T-cell (primary cell): ENCODE measurements around the gene NDUFS1. TPM values are rescaled to one million over a fixed set of nuclear protein-coding genes. Genes with fewer than 3 reads are reported as not detected.
"Not testable (repeated sequence)": the region's sequence is repeated elsewhere in the genome, so short reads cannot be mapped to it uniquely, and the experiment has no call there.

Source experiments
- ATAC-seq, 4 experiments: fragments of 200-7000 bp in 3 of 4; fragments of 150-1000 bp in 1 of 4; cut with Tn5 transposase; replicated peaks in 1 of 4; 1 replicate in 3 of 4; 2 replicates in 1 of 4; pipeline ENCODE4 v1.10.0; 2021; ENCODE audit warnings: moderate library complexity in 3 of 4, mild to moderate bottlenecking in 2 of 4, moderate number of reproducible peaks in 1 of 4
- CTCF ChIA-PET, 2 donors: fragments of 300-600 bp; sonication (Branson Sonifier 250); formaldehyde crosslinking; loops; one replicate each; lab custom pipeline; 2022; ENCODE audit warnings: antibody characterized with exemption in 2 of 2; lab: Charles Lee
- POLR2A ChIA-PET, 2 donors: fragments of 300-600 bp; sonication (Branson Sonifier 250); formaldehyde crosslinking; loops; one replicate each; lab custom pipeline; 2022; ENCODE audit warnings: antibody characterized with exemption in 2 of 2; lab: Charles Lee
- DNase-seq, 35 experiments: peaks; one replicate each; pipeline versions ENCODE4 v3.0.0 to v3.0.0-alpha.2; 2013 to 2023
- H3K27ac ChIP-seq: one replicate; pipeline ENCODE4 v1.5.1; 2013; ENCODE audit warnings: low read length
- H3K27me3 ChIP-seq, 2 experiments: replicated peaks in 1 of 2; 1 replicate in 1 of 2; 2 replicates in 1 of 2; pipeline versions ENCODE4 v1.6.1 to v1.7.0; 2013; ENCODE audit warnings: low read length in 1 of 2, mixed read lengths in 1 of 2; ENCODE audit not compliant: control insufficient read depth in 2 of 2, insufficient read depth in 2 of 2; ENCODE audit errors: extremely low read depth in 1 of 2
- H3K36me3 ChIP-seq, 2 donors: 1 replicate in 1 of 2; 2 replicates in 1 of 2; pipeline versions ENCODE4 v1.6.1 to v1.7.0; 2013; ENCODE audit warnings: low read length in 1 of 2; ENCODE audit not compliant: control insufficient read depth in 2 of 2, insufficient read depth in 1 of 2; ENCODE audit errors: extremely low read depth in 1 of 2
- H3K4me1 ChIP-seq, 2 experiments: 1 replicate in 1 of 2; 2 replicates in 1 of 2; pipeline versions ENCODE4 v1.6.1 to v1.7.0; 2013; ENCODE audit warnings: low read length in 2 of 2, mixed read lengths in 1 of 2; ENCODE audit not compliant: insufficient read depth in 2 of 2, control insufficient read depth in 1 of 2; ENCODE audit errors: extremely low read depth in 1 of 2
- H3K4me3 ChIP-seq, 2 donors: 1 replicate in 1 of 2; 2 replicates in 1 of 2; pipeline versions ENCODE4 v1.5.1 to v1.7.0; 2013; ENCODE audit warnings: mild to moderate bottlenecking in 2 of 2, low read length in 1 of 2, moderate library complexity in 1 of 2; ENCODE audit not compliant: control insufficient read depth in 1 of 2; ENCODE audit errors: extremely low read depth in 1 of 2
- H3K9me3 ChIP-seq: 2 replicates; pipeline ENCODE4 v1.7.0; 2013
- H3K27ac Mint-ChIP-seq, 2 donors: one replicate each; pipeline ENCODE4 v1.8.0; 2020 to 2021; ENCODE audit warnings: mild to moderate bottlenecking in 2 of 2, mixed read lengths in 2 of 2
- H3K27me3 Mint-ChIP-seq, 2 donors: one replicate each; pipeline ENCODE4 v1.8.0; 2021 to 2022; ENCODE audit warnings: mixed read lengths in 2 of 2
- H3K36me3 Mint-ChIP-seq: one replicate; pipeline ENCODE4 v1.8.0; 2021; ENCODE audit warnings: mixed read lengths
- H3K4me1 Mint-ChIP-seq, 3 donors: one replicate each; pipeline ENCODE4 v1.8.0; 2020 to 2022; ENCODE audit warnings: mixed read lengths in 3 of 3, mild to moderate bottlenecking in 1 of 3
- H3K4me3 Mint-ChIP-seq, 3 donors: one replicate each; pipeline ENCODE4 v1.8.0; 2020 to 2022; ENCODE audit warnings: mild to moderate bottlenecking in 3 of 3, mixed read lengths in 3 of 3, moderate library complexity in 3 of 3
- H3K9me3 Mint-ChIP-seq, 3 donors: one replicate each; pipeline ENCODE4 v1.8.0; 2020 to 2022; ENCODE audit warnings: mixed read lengths in 3 of 3
- WGBS: methylation state at CpG from one replicate; pipeline ENCODE4 v1.1.5; 2013; ENCODE audit warnings: missing lambda C conversion rate; ENCODE audit not compliant: insufficient coverage; 5-methylcytosine and 5-hydroxymethylcytosine counted together
- total RNA-seq, 35 experiments: library from RNA in 6 of 35; stranded (reverse) in 6 of 35; fragments of 120-200 nt in 1 of 35; gene quantifications; one replicate each; pipeline versions ENCODE4 v1.2.1 to v1.2.4 and lab custom pipeline; 2013 to 2026

NDUFS1 gene
- total RNA-seq, 5 donors from 2014 or later (not counting 1 experiment from before 2014, with no cell fraction given), result 42.1 to 58.1 (median 51.4) TPM

- POLR2A ChIA-PET, H3K27me3 Mint-ChIP-seq, H3K27me3 ChIP-seq, H3K27ac ChIP-seq, H3K4me3 Mint-ChIP-seq, ATAC-seq, H3K9me3 ChIP-seq, H3K27ac Mint-ChIP-seq, H3K36me3 Mint-ChIP-seq, H3K36me3 ChIP-seq, H3K9me3 Mint-ChIP-seq, DNase-seq, H3K4me3 ChIP-seq: not testable (repeated sequence)
- WGBS, result no CpG with 5 or more reads among the region's 5 CpGs
- peaks cover under 1 to 11% of the 10 kb centered on the region in 2 experiments for H3K4me1 ChIP-seq
- CTCF ChIA-PET, result interaction anchor here in 1 of 2 donors (0.6 kb wide), 2 partner anchors 21 to 33 kb away, joined by 3 to 8 read pairs; no protein-coding TSS in a partner anchor
- H3K4me1 Mint-ChIP-seq, result peaks cover 57 to 59% (median 58%) of the 10 kb centered on the region in 3 donors
Measured at GRCh38 chr2:206077879-206078278, 81.4 kb downstream of the NDUFS1 start.

GRCh38 chr2:206075113-206075512, 84.1 kb downstream of the NDUFS1 start:
- Mint-ChIP-seq H3K36me3 (peaks cover 8% of the 10 kb centered on the region), H3K27me3 (no peaks in the 10 kb centered on the region), H3K4me1 (peaks cover 49 to 58% (median 50%) of the 10 kb centered on the region in 3 donors), H3K9me3 (no peaks in the 10 kb centered on the region), H3K4me3 (no peak overlapping the region), H3K27ac (no peak overlapping the region)
- Histone ChIP-seq H3K9me3 (no peaks in the 10 kb centered on the region), H3K4me1 (peaks cover 0 to 15% of the 10 kb centered on the region in 2 experiments), H3K36me3 (peaks cover 0 to 9% of the 10 kb centered on the region in 2 donors), H3K27me3 (no peaks in the 10 kb centered on the region), H3K27ac (no peak overlapping the region), H3K4me3 (no peak overlapping the region)
- WGBS, result 100% methylated on average over 1 of the region's 1 CpG
- ChIA-PET CTCF (no interaction called here), POLR2A (no interaction called here)
- DNase-seq, result no peak
- no peak for ATAC-seq

- Mint-ChIP-seq H3K4me3 (no peak overlapping the region), H3K27ac (peak overlapping the region in 1 of 2 donors; percentile 7), H3K4me1 (peaks cover 41 to 48% (median 47%) of the 10 kb centered on the region in 3 donors), H3K36me3 (peaks cover 8% of the 10 kb centered on the region), H3K27me3 (no peaks in the 10 kb centered on the region), H3K9me3 (no peaks in the 10 kb centered on the region)
- no peak for ATAC-seq
- H3K4me3 ChIP-seq, result no peak overlapping the region
- no peaks in the 10 kb centered on the region for H3K27me3 ChIP-seq
- no peak overlapping the region for H3K27ac ChIP-seq
- CTCF ChIA-PET, result interaction anchor here in 1 of 2 donors (1.1 to 1.4 kb wide), 2 partner anchors 14 to 27 kb away, joined by 3 to 4 read pairs; partner anchors contain the start of gene INO80D
- peaks cover 0 to 10% of the 10 kb centered on the region in 2 experiments for H3K4me1 ChIP-seq
- no peak for DNase-seq
- POLR2A ChIA-PET, result interaction anchor here in 1 of 2 donors (0.7 kb wide), 1 partner anchor 1586 kb away, joined by 8 read pairs; no protein-coding TSS in a partner anchor
- H3K9me3 ChIP-seq, result no peaks in the 10 kb centered on the region
- H3K36me3 ChIP-seq, result peaks cover 0 to 9% of the 10 kb centered on the region in 2 donors
- no CpG with 5 or more reads among the region's 1 CpG for WGBS
Measured at GRCh38 chr2:206071807-206072206, 87.4 kb downstream of the NDUFS1 start.

GRCh38 chr2:206069417-206069816, 89.8 kb downstream of the NDUFS1 start:
- no peak overlapping the region for H3K4me3 Mint-ChIP-seq
- CTCF ChIA-PET, result no interaction called here
- H3K36me3 Mint-ChIP-seq, result peaks cover 12% of the 10 kb centered on the region
- POLR2A ChIA-PET, result interaction anchor here in 1 of 2 donors (0.5 kb wide), 1 partner anchor 1428 kb away, joined by 3 read pairs; no protein-coding TSS in a partner anchor
- Histone ChIP-seq H3K27me3 (no peaks in the 10 kb centered on the region), H3K9me3 (no peaks in the 10 kb centered on the region), H3K36me3 (peaks cover 0 to 9% of the 10 kb centered on the region in 2 donors), H3K4me1 (peaks cover 0 to 7% of the 10 kb centered on the region in 2 experiments), H3K27ac (no peak overlapping the region), H3K4me3 (no peak overlapping the region)
- no peak for DNase-seq
- no peak for ATAC-seq
- H3K9me3 Mint-ChIP-seq, result no peaks in the 10 kb centered on the region
- no peak overlapping the region for H3K27ac Mint-ChIP-seq
- no peaks in the 10 kb centered on the region for H3K27me3 Mint-ChIP-seq
- 100% methylated on average over 1 of the region's 2 CpGs for WGBS
- H3K4me1 Mint-ChIP-seq, result peaks cover 47 to 57% (median 56%) of the 10 kb centered on the region in 3 donors

- peak overlapping the region in 1 of 2 donors; percentile 34 for H3K27ac Mint-ChIP-seq
- 67% methylated on average over 1 of the region's 1 CpG for WGBS
- CTCF ChIA-PET, result interaction anchor here in 1 of 2 donors (0.7 kb wide), 1 partner anchor 70 kb away, joined by 3 read pairs; no protein-coding TSS in a partner anchor
- Histone ChIP-seq H3K9me3 (no peaks in the 10 kb centered on the region), H3K4me3 (no peak overlapping the region), H3K4me1 (peaks cover 0 to 3% of the 10 kb centered on the region in 2 experiments), H3K27me3 (no peaks in the 10 kb centered on the region), H3K27ac (no peak overlapping the region), H3K36me3 (peaks cover 0 to 9% of the 10 kb centered on the region in 2 donors)
- no peaks in the 10 kb centered on the region for H3K27me3 Mint-ChIP-seq
- no peak for DNase-seq
- POLR2A ChIA-PET, result interaction anchor here in 1 of 2 donors (0.7 kb wide), 1 partner anchor 92 kb away, joined by 4 read pairs; no protein-coding TSS in a partner anchor
- H3K4me3 Mint-ChIP-seq, result no peak overlapping the region
- no peaks in the 10 kb centered on the region for H3K9me3 Mint-ChIP-seq
- peaks cover 18% of the 10 kb centered on the region for H3K36me3 Mint-ChIP-seq
- ATAC-seq, result no peak
- peaks cover 49 to 58% (median 56%) of the 10 kb centered on the region in 3 donors for H3K4me1 Mint-ChIP-seq
Measured at GRCh38 chr2:206068207-206068606, 91.0 kb downstream of the NDUFS1 start.
